Measurements from ENCODE around the gene TNRC6B.

The TNRC6B gene

DNA sequence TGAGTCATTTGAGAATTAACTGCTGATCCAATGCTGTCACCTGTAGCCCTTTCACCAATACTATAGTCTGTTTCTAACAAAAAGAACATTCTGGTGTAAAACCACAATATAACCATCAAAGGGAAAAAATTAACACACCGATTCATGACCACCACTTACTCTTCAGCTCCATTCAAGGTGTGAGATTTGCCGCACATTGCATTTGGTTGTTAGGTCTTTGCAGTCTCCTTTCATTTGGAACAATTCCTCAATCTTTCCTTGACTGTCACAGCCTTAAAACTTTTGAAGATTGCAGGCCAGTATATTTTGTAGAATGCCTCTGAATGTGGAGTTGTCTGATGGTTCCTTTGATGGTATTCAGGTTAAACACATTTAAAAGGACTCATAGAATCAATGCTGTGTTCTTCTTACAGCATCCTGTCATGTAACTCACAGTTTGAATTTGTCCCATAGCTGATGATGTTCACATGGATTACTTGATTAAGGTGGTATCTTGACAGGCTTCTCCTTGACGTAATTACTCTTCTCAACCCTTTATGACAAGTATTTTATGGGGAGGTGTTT is 63.6 kb downstream of the TNRC6B start:
- DNase-seq = no peak

- DNase-seq = no peak
These were observed 66.2 kb downstream of the TNRC6B start for GRCh38 chr22:40243891-40244290.

DNA sequence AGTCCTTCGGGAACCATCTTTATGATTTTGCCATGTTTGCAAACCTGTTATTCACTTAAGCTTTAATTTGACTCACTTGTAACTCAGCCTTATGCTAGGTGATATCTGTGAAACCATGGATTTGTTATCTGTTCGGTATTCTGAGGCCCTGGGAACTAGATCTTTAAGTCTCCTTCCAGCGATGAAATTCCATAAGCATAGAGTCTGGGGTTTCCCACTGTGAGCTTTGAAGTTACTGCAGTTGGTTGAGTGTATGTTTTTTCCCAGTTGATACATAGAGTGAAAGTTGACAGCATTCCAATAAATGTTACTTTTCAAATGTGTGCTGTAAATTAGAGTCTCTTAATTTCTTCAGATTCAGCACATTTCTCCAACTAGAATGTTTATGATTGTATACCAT is 66.9 kb downstream of the TNRC6B start:
- DNase-seq = no peak

GRCh38 chr22:40247976-40248375 is 70.3 kb downstream of the TNRC6B start:
- no peak for DNase-seq

DNA sequence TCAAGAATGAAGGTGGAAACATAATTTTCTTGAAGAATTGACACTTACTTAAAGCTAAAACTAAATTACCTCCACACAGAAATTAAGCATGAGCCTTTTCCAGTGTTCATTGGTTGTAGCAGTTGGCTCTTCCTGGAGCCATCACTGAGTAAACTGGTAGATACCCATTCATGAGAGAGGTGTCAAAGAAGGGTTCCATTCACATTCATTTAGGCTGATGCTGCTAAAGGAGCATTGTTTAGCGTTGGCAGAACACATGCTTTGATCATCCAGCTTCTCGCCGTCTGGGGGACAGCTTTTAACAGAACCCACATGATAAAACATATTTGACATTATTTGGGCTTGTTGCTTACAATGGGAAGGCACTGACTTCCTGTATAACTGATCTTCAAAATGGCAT is 71.6 kb downstream of the TNRC6B start:
- DNase-seq = no peak

DNA sequence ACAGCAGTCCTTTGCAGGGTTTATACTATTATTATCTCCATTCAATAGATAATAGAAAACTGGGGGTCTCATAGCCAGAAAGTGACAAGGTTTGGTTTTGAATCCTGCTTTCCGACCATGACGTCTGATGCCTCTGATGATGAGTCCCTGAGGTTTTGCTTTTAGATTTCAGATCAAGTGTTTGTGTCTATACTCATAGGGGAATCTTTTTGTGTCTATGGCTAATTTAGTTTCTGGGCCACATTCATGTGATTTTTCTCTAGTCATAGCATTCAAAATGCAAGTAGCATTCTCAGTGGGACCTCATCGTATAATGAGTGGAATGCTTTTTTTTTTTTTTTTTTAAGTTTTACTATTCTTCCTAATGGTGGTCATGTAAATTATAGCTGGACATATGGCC is 72.9 kb downstream of the TNRC6B start:
- no peak for DNase-seq

- no peak for DNase-seq
These were observed 73.4 kb downstream of the TNRC6B start for GRCh38 chr22:40251106-40251505.

GRCh38 chr22:40252146-40252545 is 74.4 kb downstream of the TNRC6B start:
- no peak for DNase-seq

DNA sequence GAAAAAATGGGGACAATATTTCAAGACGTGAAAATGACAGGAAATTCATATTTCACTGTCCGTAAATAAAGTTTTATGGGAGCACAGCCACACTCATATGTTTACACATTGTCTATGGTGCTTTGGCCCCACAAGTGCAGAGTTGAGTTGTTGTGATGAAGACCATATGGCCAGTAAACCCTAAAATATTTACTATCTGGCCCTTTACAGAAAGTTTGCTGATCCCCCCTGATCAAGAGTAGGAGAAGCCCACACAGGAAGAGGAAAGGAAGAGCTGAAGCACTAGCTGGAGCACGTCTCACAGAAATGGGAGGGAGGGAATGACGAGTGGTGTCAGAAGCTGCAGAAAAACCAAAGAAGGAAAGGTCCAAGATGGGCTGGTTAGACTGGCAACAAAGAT is 78.8 kb downstream of the TNRC6B start:
- DNase-seq = no peak

- DNase-seq = no peak
These were observed 80.3 kb downstream of the TNRC6B start for GRCh38 chr22:40258017-40258416.

DNA sequence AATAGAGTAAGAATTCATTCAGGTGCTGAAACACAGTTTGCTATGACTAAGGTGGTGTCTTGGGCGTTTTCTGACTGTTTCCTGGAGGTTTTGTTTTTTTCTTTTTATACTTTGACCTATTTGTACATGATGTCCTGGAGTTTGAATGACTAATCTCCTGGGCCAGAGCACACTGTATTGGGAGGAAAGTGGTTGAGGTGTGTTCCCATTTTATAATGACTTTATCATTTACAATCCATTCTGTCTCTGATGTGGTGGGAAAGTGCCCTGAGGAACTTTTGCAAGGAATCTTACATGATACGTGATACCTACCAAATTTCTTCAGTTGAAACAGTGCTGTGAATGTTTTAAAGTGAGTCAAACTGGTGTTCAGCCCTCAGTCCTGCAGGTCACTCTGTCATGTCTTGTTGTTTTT is 80.8 kb downstream of the TNRC6B start:
- DNase-seq = no peak

DNA sequence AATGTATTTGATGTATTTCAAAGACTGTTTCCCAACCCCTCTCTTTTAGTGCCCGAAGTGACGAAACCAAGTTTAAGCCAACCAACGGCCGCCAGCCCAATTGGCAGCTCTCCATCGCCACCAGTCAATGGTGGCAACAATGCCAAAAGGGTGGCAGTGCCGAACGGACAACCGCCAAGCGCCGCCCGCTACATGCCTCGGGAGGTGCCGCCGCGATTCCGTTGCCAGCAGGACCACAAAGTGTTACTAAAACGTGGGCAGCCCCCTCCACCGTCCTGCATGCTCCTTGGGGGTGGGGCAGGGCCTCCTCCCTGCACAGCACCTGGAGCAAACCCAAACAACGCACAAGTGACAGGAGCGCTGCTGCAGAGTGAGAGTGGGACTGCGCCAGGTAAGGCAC is 84.1 kb downstream of the TNRC6B start:
- DNase-seq = no peak

DNA sequence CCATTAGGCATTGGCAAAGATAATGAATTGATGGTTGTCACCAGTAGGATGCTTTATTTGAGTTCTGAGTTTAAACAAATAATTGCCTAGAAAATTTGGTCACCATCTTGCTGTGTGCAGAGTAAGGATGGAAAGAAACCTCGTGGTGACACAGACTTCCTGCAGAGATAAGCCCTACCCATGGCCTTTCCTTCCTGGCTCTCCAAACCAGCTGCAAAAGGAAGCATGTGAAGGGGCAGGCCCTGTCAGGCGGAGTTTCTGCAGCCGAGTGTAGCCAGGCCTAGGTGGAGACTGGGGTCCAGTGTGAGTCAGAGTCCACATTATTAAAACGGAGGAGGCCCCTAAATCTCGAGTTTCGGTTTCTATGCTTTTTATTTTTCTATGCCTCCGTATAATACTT is 85.5 kb downstream of the TNRC6B start:
- no peak for DNase-seq

- no peak for DNase-seq
These were observed 88.1 kb downstream of the TNRC6B start for GRCh38 chr22:40265783-40266182.

DNA sequence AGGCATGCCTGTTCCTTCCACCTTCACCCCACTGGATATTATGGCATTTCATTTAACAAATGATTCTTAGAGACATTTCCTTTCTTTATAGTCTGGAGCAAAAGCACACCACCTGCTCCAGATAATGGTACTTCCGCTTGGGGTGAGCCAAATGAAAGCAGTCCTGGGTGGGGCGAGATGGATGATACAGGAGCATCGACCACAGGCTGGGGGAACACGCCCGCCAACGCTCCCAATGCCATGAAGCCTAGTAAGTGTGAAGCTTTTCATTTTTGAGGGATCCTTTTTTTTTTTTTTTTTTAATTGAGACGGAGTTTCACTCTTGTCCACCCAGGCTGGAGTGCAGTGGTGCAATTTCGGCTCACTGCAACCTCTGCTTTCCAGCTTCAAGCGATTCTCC is 92.3 kb downstream of the TNRC6B start:
- DNase-seq = no peak

DNA sequence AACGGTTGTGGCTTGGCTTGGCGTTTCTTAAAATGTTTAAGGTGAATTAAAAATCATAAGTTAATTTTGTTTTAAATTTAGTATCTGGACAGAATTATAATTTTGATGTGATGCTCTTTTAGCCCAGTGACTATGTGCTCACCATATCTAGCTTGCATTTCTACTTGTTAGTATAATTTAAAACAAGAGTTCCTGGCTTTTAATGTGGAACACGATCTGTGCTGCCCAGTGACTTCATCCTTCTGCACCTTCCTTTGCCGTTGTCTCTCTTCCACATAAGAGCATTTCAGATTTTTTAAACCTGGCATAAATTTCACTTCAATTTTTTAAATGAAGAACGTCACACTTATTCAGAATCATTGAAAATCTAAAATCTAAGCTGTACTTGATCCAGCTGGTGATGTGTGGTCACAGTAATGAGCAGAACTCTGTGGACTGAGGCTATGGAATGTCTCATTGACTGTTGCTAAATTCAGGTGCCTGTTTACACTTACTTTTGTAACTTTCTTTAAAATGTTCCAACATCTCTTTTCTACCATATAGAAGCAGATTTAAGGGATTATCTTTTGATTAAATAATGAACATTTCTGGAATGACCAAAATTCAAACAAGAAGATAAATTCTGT is 93.1 kb downstream of the TNRC6B start:
- no peak for DNase-seq

DNA sequence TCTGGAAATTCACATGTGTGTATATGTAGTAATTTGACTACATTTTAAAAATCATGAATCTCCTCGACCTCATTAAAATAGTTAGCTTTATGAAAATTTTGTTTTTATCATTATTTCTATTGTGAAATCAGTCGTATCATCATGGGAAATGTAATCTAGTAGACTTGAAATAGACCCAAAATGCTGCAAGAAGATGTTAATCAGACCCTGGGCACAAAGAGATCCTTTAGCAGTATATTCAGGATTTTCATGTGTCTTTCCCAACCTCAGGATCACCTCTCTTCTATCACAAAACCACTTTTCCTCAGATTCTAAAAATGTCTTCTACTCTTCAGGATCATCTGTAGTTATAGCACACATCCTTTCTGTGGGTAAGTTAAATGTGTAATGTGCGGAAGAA is 93.7 kb downstream of the TNRC6B start:
- DNase-seq = no peak

- no peak for DNase-seq
These were observed 95.6 kb downstream of the TNRC6B start for GRCh38 chr22:40273319-40273718.

GRCh38 chr22:40276996-40277823 is 99.5 kb downstream of the TNRC6B start:
- DNase-seq = no peak

- no peak for DNase-seq
These were observed 101.3 kb downstream of the TNRC6B start for GRCh38 chr22:40279017-40279416.

GRCh38 chr22:40281717-40282116 is 104.0 kb downstream of the TNRC6B start:
- no peak for DNase-seq

GRCh38 chr22:40285513-40285912 is 107.8 kb downstream of the TNRC6B start:
- DNase-seq = no peak

- no peak for DNase-seq
These were observed 112.3 kb downstream of the TNRC6B start for GRCh38 chr22:40289991-40290459.

DNA sequence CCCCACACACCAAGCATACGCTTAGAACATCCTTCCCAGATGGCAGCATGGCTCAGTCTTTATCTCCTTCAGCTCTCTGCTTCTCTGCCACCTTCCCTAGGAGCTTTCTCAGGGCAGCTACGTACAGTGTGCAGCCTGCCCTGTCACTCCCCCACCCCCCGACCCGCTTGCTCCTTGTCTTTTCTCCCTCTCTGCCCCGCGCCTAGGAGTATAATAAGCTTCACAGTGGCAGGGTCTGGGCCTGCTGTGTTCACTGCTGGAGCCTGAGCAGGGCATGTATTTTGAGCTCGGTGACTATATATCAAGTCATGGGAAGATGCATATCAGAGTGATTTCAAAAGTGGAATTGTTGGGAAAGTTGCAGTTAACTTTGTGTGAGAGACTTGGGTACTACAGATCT is 112.8 kb downstream of the TNRC6B start:
- no peak for DNase-seq

All from activated gamma-delta T cell (primary cell).